ENCODE measurements around the gene SLC6A17.

Gene SLC6A17

DNA sequence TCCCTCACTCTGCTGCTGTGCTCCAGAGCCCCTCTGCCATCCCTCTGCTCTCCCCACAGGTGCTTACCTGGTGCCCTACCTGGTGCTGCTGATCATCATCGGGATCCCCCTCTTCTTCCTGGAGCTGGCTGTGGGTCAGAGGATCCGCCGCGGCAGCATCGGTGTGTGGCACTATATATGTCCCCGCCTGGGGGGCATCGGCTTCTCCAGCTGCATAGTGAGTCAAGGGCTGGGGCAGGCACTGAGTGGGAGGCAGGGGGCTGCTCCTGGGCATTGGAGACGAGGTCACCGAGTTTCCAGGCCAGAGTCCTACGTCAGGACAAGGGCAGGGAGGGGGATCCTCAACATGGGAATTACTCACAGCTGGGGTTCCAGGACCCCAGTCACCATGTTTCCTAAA is 21.7 kb downstream of the SLC6A17 start:
- TF ChIP-seq, protein P1, sequence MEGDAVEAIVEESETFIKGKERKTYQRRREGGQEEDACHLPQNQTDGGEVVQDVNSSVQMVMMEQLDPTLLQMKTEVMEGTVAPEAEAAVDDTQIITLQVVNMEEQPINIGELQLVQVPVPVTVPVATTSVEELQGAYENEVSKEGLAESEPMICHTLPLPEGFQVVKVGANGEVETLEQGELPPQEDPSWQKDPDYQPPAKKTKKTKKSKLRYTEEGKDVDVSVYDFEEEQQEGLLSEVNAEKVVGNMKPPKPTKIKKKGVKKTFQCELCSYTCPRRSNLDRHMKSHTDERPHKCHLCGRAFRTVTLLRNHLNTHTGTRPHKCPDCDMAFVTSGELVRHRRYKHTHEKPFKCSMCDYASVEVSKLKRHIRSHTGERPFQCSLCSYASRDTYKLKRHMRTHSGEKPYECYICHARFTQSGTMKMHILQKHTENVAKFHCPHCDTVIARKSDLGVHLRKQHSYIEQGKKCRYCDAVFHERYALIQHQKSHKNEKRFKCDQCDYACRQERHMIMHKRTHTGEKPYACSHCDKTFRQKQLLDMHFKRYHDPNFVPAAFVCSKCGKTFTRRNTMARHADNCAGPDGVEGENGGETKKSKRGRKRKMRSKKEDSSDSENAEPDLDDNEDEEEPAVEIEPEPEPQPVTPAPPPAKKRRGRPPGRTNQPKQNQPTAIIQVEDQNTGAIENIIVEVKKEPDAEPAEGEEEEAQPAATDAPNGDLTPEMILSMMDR (IDR thresholded peaks at IDR 0.05): no peak
- TF ChIP-seq ZFX (IDR thresholded peaks at IDR 0.05; ENCODE audit: borderline replicate concordance): no peak
- no peak overlapping the region for H3K27ac ChIP-seq

- TF ChIP-seq, protein P1 (IDR thresholded peaks at IDR 0.05): no peak
- TF ChIP-seq ZFX (IDR thresholded peaks at IDR 0.05; ENCODE audit: borderline replicate concordance): no peak
- no peak overlapping the region for H3K27ac ChIP-seq
These were observed 23.3 kb downstream of the SLC6A17 start for GRCh38 chr1:110173466-110174105.

DNA sequence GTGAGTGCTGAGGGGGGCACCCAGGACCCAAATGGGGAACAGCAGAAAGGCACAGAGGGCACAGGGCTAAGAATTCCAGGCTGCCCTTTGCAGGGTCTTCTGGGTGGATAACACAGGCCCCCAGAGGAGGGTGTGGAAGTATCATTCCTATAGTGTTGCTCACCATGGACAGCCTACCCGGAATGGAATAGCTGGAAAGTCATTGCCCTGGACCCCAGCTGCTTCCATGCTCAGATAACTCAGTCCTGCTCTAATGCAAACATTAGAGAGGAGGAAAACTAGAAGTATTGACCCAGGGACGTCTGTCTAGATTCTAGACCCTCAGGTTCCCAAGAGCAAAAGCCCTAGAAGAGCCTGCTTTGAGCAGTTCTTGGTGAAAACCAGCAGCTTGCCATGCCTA is 24.7 kb downstream of the SLC6A17 start:
- no peak overlapping the region for H3K27ac ChIP-seq
- TF ChIP-seq, protein P1 (IDR thresholded peaks at IDR 0.05): no peak
- TF ChIP-seq ZFX (IDR thresholded peaks at IDR 0.05; ENCODE audit: borderline replicate concordance): no peak

DNA sequence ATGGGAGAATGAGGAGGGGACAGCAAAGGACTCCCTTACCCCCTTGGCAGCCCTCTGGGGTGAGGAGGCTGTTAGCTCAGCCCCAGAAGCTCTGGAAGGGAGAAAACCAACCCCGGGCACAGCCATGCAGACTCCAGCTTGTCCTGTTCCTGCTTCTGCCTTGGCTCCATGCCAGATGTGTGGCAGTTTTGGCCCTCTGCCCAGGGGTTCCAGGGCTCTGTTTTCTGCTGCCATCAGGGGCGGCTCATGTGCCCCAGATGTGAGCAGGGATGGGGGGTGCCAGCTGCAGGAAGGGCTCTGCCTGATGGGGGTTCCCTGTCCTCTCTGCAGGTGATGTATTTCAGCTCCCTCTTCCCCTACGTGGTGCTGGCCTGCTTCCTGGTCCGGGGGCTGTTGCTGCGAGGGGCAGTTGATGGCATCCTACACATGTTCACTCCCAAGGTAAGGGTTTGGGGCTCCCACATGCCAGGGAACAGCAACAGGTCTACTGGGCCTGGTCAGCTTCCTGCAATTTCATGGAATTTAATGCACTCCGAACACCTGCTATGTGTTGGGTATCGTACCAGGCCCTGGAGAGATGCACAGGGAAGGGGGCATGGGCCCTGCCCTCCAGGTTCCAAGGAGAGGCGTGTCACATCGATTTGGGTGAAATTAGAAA is 26.1 kb downstream of the SLC6A17 start:
- no peak overlapping the region for H3K27ac ChIP-seq
- TF ChIP-seq ZFX (IDR thresholded peaks at IDR 0.05; ENCODE audit: borderline replicate concordance): no peak
- TF ChIP-seq, protein P1 (IDR thresholded peaks at IDR 0.05): no peak

GRCh38 chr1:110177775-110178174 is 27.5 kb downstream of the SLC6A17 start:
- H3K27ac ChIP-seq: no peak overlapping the region
- no peak for TF ChIP-seq ZFX (IDR thresholded peaks at IDR 0.05; ENCODE audit: borderline replicate concordance)
- TF ChIP-seq, protein P1 (IDR thresholded peaks at IDR 0.05): no peak

DNA sequence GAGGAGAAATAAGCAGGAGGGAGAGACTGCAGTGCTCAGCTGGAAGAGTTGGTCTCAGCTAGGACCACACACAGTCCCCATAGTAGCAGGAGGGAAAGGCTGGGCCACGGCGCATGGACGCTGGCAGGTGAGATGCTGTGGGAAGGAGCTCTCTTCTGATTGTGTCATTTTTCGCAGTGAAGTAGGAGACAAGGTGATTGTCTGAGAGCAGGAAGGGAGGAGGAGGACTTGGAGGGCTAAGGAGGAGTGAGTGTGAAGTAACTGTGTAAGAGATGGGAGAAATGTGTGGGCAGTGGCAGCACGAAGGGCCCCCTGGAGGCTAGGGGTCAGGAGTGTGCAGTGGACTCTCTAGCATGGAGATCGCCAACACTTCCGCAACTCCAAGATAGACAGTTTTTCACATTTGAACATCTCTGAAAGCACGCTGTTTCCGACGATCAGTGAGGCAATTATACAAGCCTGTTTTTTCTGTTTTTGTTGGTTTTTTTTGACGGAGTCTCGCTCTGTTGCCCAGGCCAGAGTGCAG is 33.4 kb downstream of the SLC6A17 start:
- no peak overlapping the region for H3K27ac ChIP-seq
- no peak for TF ChIP-seq ZFX (IDR thresholded peaks at IDR 0.05; ENCODE audit: borderline replicate concordance)
- TF ChIP-seq, protein P1 (IDR thresholded peaks at IDR 0.05): no peak

GRCh38 chr1:110184446-110184845 is 34.2 kb downstream of the SLC6A17 start:
- TF ChIP-seq, protein P1 (IDR thresholded peaks at IDR 0.05): no peak
- no peak for TF ChIP-seq ZFX (IDR thresholded peaks at IDR 0.05; ENCODE audit: borderline replicate concordance)
- H3K27ac ChIP-seq: no peak overlapping the region

Measured in 22Rv1 (cell line).